HUES64 (cell line): ENCODE data around the gene ARIH1.

Experiments used
- H3K27ac ChIP-seq: 2 replicates; pipeline ENCODE4 v1.7.0; 2013; ENCODE audit warnings: low read depth, low read length, inconsistent platforms
- H3K27me3 ChIP-seq: 2 replicates; pipeline ENCODE4 v1.6.1; 2013; ENCODE audit warnings: mild to moderate bottlenecking, low read length; ENCODE audit not compliant: insufficient read depth
- H3K36me3 ChIP-seq: 2 replicates; pipeline ENCODE4 v1.6.1; 2013; ENCODE audit warnings: mild to moderate bottlenecking, low read length; ENCODE audit not compliant: insufficient read depth
- H3K4me1 ChIP-seq: 2 replicates; pipeline ENCODE4 v1.6.1; 2013; ENCODE audit warnings: mild to moderate bottlenecking, low read length, moderate library complexity; ENCODE audit not compliant: insufficient read depth
- H3K4me3 ChIP-seq: 2 replicates; pipeline ENCODE4 v1.5.1; 2013; ENCODE audit warnings: mild to moderate bottlenecking, low read length, moderate library complexity
- H3K9ac ChIP-seq: 2 replicates; pipeline ENCODE4 v1.6.1; 2013; ENCODE audit warnings: mild to moderate bottlenecking, low read depth, low read length
- H3K9me3 ChIP-seq: 2 replicates; pipeline ENCODE4 v1.6.1; 2013; ENCODE audit warnings: low read depth, low read length; ENCODE audit not compliant: insufficient read depth
- WGBS: fragments of 150-250, 120-280 bp; methylation state at CpG from one replicate; pipeline ENCODE4 v1.1.7; 2013; ENCODE audit warnings: missing lambda C conversion rate; 5-methylcytosine and 5-hydroxymethylcytosine counted together

The ARIH1 gene

DNA sequence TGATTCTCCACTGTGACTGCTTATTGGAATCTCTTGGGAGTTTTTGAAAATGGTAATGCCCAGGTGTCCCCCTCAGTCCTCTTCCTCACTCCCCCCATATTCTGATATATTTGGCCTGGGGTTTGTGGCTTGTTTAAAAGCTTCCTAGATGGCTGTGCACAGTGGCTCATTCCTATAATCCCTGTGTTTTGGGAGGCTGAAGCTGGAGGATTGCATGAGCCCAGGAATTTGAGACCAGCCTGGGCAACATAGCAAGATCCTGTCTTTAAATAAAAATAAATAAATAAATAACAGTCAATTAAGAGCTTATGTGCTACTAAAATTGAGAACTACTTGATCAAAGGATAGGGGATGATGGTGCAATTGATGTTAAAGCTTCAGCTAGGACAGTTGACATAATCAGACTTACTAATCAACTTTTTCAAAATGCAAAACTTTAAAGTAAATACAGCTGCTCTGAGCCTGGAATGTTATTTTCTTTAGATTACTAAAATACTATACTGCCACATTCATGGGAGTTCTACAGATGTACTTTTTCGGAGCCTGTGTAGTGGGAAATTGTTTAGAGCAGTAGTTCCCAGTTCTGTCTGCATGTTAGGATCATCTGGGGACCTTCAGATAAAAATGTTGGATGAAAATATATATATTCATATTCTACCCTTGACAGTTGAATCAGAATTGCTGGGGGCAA lies 33.4 kb downstream of the ARIH1 start:
- H3K27ac ChIP-seq = no peak overlapping the region
- H3K9ac ChIP-seq = no peak overlapping the region
- H3K4me3 ChIP-seq = no peak overlapping the region
- WGBS = 100% methylated on average over 1 of the region's 1 CpG
- H3K4me1 ChIP-seq = no peaks in the 10 kb centered on the region
- no peaks in the 10 kb centered on the region for H3K9me3 ChIP-seq
- no peaks in the 10 kb centered on the region for H3K27me3 ChIP-seq
- H3K36me3 ChIP-seq = no peaks in the 10 kb centered on the region

DNA sequence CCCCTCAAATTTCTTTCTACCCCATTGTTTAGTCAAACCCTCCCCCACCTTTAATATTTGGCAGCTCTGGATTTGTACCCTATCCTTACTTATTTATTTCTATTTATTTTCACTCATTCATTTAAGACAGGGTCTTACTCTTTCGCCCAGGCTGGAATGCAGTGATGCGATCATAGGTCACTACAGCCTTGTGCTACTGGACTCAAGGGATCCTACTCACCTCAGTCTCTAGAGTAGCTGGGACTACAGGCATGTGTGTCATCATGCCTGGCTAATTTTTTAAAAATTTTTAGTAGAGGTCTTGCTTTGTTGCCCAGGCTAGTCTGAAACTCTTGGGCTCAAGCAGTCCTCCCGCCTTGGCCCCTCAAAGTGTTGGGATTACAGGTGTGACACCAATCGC lies 35.4 kb downstream of the ARIH1 start:
- Histone ChIP-seq H3K4me1 (no peaks in the 10 kb centered on the region), H3K9me3 (no peaks in the 10 kb centered on the region), H3K9ac (no peak overlapping the region), H3K27me3 (no peaks in the 10 kb centered on the region), H3K27ac (no peak overlapping the region), H3K36me3 (no peaks in the 10 kb centered on the region), H3K4me3 (no peak overlapping the region)
- WGBS = 95% methylated on average over 4 of the region's 4 CpGs

DNA sequence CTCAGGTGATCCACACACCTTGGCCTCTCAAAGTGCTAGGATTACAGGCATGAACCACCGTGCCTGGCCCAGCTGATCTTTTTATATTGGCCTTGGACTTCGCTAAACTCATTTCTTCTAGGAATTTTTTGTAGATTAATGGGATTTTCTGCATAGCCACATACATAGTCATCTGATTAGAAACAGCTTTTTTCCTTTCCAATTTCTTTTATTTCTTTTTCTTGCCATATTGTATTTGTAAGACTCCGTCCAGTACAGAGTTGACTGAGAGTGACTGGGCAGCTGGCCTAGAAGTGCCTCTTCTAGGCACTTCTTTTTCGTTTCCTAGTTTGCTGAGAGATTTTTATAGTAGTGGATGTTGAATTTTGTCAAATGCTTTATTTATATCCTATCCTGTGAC lies 37.4 kb downstream of the ARIH1 start:
- no peaks in the 10 kb centered on the region for H3K4me1 ChIP-seq
- no peak overlapping the region for H3K4me3 ChIP-seq
- H3K9me3 ChIP-seq = no peaks in the 10 kb centered on the region
- H3K27ac ChIP-seq = no peak overlapping the region
- H3K27me3 ChIP-seq = no peaks in the 10 kb centered on the region
- no peaks in the 10 kb centered on the region for H3K36me3 ChIP-seq
- no peak overlapping the region for H3K9ac ChIP-seq
- WGBS = 90% methylated on average over 4 of the region's 4 CpGs

DNA sequence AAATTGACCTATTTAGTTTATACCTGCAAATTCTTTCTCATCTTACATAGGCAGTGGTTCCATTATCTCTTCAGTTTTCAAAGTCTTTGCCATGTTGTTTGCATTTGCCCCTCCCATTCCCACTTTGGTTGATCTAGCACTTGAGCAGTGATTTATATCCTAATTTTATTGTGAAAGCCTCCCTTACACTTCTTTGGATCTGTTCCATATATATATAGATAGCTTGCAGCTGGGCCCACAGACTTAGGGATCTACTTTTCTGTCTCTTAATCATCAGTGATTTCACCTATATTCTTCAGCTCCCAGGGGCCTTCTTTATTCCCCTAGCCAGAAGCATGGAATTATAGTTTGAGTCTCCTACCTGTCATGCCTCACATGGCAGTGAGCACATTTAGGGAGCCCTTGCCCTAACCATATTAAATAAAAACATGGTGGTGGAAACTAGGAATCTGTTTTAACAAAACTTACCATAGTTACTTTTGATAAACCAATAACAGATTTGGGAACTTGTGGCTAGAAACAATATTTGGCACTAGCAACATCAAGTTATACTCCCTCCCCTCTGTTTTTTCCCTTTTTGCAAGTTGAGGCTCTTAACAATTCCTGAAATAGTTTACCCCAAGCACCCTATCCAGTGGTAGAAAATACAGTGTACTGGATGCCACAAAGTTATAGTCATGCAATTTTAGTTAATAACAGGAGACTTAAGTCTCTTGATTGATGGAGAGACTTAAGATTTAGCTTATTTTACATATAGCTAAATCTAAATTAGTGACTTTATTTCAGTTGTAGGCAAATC lies 41.7 kb downstream of the ARIH1 start:
- Histone ChIP-seq H3K27ac (no peak overlapping the region), H3K4me1 (no peaks in the 10 kb centered on the region), H3K27me3 (no peaks in the 10 kb centered on the region), H3K4me3 (no peak overlapping the region), H3K9ac (no peak overlapping the region), H3K36me3 (peaks cover 5% of the 10 kb centered on the region), H3K9me3 (no peaks in the 10 kb centered on the region)

DNA sequence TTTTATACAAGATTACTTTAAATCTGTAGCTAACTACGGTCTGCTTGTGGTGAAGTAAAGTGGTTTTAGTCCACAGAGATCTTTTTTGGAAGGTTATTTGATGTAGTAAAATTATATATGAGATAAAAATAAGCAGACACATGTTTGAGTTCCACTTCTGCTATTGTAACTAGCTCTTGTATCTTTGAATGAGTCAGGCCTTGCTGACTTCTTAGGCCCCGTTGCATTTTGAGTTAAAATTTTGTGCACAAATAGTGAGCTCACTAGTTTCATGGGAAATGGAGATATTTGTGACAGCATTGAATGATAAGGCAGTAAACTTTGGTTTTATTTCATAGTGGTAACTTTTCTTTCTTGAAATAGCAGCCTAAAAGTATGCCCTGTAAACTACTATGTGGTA lies 42.6 kb downstream of the ARIH1 start:
- Histone ChIP-seq H3K36me3 (peaks cover 6% of the 10 kb centered on the region), H3K27ac (no peak overlapping the region), H3K4me1 (no peaks in the 10 kb centered on the region), H3K27me3 (no peaks in the 10 kb centered on the region), H3K9ac (no peak overlapping the region), H3K4me3 (no peak overlapping the region), H3K9me3 (no peaks in the 10 kb centered on the region)
- 96% methylated on average over 2 of the region's 2 CpGs for WGBS

DNA sequence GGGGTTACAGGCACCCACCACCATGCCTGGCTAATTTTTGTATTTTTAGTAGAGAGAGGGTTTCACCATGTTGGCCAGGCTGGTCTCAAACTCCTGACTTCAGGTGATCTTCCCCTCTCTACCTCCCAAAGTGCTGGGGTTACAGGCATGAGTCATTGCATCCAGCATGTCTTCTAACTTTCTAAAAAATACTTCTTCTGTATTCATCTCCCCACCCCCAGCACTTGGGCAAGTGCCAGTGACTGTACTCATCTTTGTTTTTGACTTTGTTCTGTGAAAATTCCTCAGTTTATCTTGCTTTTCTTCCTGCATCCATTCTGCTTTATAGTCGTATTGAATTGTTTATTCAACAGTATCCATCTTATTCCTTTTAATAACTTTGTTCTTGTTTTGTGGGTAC lies 47.6 kb downstream of the ARIH1 start:
- H3K4me3 ChIP-seq = no peak overlapping the region
- no peaks in the 10 kb centered on the region for H3K4me1 ChIP-seq
- WGBS = no CpG with 5 or more reads among the region's 1 CpG
- H3K27ac ChIP-seq = no peak overlapping the region
- peaks cover 30% of the 10 kb centered on the region for H3K36me3 ChIP-seq
- H3K9ac ChIP-seq = no peak overlapping the region
- no peaks in the 10 kb centered on the region for H3K27me3 ChIP-seq
- H3K9me3 ChIP-seq = no peaks in the 10 kb centered on the region

DNA sequence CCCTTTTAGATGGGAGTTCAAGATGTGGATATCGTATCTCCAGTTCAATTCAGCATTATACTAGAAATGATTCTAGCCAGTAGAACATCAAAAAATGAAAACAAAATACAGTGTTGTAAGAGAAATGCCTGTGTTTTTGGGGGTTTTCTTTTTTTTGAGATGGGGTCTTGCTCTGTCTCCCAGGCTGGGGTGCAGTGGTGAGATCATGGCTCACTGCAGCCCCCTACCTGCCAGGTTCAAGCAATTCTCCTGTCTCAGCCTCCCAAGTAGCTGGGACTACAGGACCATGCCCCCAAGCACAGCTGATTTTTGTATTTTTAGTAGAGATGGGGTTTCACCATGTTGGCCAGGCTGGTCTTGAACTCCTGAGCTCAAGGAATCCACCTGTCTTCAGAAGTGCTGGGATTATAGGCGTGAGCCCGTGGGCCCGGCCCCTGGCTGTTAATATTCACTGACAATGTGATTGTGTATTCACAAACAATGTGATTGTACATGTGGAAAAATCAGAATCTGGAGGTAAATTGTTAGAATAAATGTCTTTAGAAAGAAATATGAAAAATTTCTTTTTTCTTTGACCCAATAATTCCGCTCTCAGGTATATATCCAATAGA lies 59.0 kb downstream of the ARIH1 start:
- H3K36me3 ChIP-seq = peaks cover 4% of the 10 kb centered on the region; the same call in 1 of the 2 replicates
- H3K27ac ChIP-seq = no peak overlapping the region
- H3K9ac ChIP-seq = no peak overlapping the region
- no peaks in the 10 kb centered on the region for H3K27me3 ChIP-seq
- H3K4me3 ChIP-seq = no peak overlapping the region
- H3K9me3 ChIP-seq = no peaks in the 10 kb centered on the region
- H3K4me1 ChIP-seq = no peaks in the 10 kb centered on the region
- 95% methylated on average over 4 of the region's 5 CpGs for WGBS

DNA sequence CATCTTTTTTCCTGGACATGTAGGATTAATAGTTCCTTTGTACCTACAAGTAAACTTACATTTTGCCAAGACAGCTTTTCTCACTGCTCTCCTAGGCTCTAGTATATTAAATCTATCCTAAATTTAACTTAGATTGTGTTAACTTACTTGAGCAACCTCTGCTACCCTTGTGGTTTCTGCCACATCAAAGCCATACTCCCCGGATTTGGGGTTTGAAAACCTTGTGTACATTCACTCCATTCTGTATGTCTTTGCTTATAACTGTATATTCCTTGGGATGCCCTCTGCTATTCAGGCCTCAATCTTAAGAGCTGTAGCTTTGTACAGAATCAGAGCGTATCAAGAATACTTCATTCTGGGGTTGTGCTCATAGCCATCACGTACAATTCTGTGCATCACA lies 60.4 kb downstream of the ARIH1 start:
- Histone ChIP-seq H3K27me3 (no peaks in the 10 kb centered on the region), H3K9me3 (peaks cover 5% of the 10 kb centered on the region), H3K36me3 (peaks cover 18% of the 10 kb centered on the region), H3K4me1 (no peaks in the 10 kb centered on the region), H3K4me3 (no peak overlapping the region), H3K9ac (no peak overlapping the region), H3K27ac (no peak overlapping the region)
- 96% methylated on average over 3 of the region's 3 CpGs for WGBS

DNA sequence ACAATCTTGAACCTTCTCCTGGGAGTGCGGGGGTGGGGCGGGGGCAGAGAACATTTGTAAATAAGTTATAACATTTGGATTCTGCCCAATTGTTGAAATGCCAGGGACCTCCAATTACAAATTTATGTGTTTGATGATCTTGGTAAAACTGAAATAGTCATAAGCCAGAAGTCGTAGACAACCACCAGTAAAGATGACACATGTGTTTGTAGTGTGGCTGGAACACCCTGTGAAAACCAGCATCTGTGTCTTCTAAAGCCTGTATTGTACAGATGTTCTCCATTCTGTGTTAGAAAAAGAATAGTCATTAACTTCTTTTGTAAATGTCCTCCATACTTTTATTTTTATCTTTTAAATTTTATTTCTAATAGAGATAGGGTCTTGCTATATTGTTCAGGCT lies 61.8 kb downstream of the ARIH1 start:
- Histone ChIP-seq H3K9ac (no peak overlapping the region), H3K27ac (no peak overlapping the region)

DNA sequence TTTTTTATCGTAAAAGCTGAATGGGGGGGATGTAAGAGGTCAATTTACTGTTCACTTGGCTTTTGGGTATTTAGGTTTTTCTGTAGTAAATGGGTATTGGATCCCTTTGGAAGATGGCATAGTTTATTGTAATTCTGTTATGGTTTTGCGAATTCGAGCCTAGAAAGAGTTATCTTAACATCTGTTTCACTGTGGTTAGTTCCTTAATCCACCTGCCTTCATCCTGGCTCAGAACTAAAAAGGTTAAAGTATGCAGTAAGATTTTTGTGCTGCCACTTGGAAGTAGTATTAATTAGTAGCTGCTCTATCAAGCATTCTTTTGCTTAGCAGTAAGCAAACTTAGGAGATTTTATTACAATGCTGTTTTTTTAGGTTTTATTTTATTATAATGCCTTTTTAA lies 62.4 kb downstream of the ARIH1 start:
- Histone ChIP-seq H3K27ac (no peak overlapping the region), H3K9ac (no peak overlapping the region), H3K36me3 (peaks cover 30% of the 10 kb centered on the region), H3K4me1 (no peaks in the 10 kb centered on the region), H3K27me3 (no peaks in the 10 kb centered on the region), H3K4me3 (no peak overlapping the region), H3K9me3 (peaks cover 22% of the 10 kb centered on the region)
- WGBS = 98% methylated on average over 3 of the region's 3 CpGs

More for the DNA sequence above, 61.8 kb downstream of the ARIH1 start:
- no peaks in the 10 kb centered on the region for H3K4me1 ChIP-seq
- no peaks in the 10 kb centered on the region for H3K27me3 ChIP-seq
- no peak overlapping the region for H3K4me3 ChIP-seq
- WGBS = 96% methylated on average over 3 of the region's 3 CpGs
- H3K9me3 ChIP-seq = peaks cover 16% of the 10 kb centered on the region
- peaks cover 27% of the 10 kb centered on the region for H3K36me3 ChIP-seq

DNA sequence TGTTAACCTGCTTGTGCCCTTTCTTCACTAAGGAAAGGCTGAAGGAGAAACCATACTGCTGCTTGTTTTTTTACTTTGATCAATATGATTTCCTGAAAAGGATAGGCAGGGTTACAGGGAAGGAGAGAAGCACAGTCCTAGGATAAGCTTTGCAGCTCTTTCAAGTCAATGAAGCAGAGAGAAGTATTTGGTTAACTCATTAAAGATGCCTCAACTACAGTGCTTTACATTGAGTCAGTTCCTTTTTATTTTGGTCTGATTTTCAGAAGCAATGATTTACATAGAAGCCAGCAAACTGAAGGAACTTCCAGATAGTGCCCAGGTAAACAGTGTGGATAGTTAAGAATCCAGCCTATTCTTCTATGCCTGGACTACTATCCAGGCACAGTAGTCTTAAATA lies 64.8 kb downstream of the ARIH1 start:
- no peaks in the 10 kb centered on the region for H3K4me1 ChIP-seq
- H3K36me3 ChIP-seq = peaks cover 34% of the 10 kb centered on the region
- no peak overlapping the region for H3K9ac ChIP-seq
- H3K4me3 ChIP-seq = no peak overlapping the region
- H3K9me3 ChIP-seq = peaks cover 23% of the 10 kb centered on the region
- no peak overlapping the region for H3K27ac ChIP-seq
- H3K27me3 ChIP-seq = no peaks in the 10 kb centered on the region
